GM12878 (cell line): ENCODE results near the gene CRAMP1. TPM values are rescaled to one million over a fixed set of nuclear protein-coding genes. Genes with fewer than 3 reads are reported as not detected.
A peak's percentile ranks its signal among the peaks of the same experiment; 100 is the strongest.

Source experiments
- ATAC-seq: fragments of 200-7000 bp; cut with Tn5 transposase; 3 replicates; pipeline ENCODE4 v1.9.1; 2020; ENCODE audit warnings: mild to moderate bottlenecking, moderate library complexity
- BruUV-seq: library from RNA; stranded (reverse); fragments of 400-500 nt; replicated peaks from 2 replicates; lab custom pipeline; 2021; lab: Mats Ljungman, UMichigan
- CTCF ChIA-PET: fragments of 300-600 bp; sonication (Branson Sonifier 250); formaldehyde crosslinking; extraction: SDS; loops from one replicate; lab custom pipeline; 2021; ENCODE audit warnings: inconsistent platforms; lab: Yijun Ruan, JAX
- POLR2A ChIA-PET: fragments of 350-600 bp; formaldehyde crosslinking; extraction: SDS; loops from one replicate; lab custom pipeline; 2021; ENCODE audit warnings: inconsistent platforms; lab: Charles Lee
- RAD21 ChIA-PET: fragments of 300-600 bp; sonication (Branson Sonifier 250); formaldehyde crosslinking; loops from one replicate; lab custom pipeline; 2023; ENCODE audit warnings: antibody characterized with exemption; ENCODE audit not compliant: unreplicated experiment; lab: Charles Lee
- SMC1A ChIA-PET: fragments of 300-600 bp; sonication (Branson Sonifier 250); formaldehyde crosslinking; loops from one replicate; lab custom pipeline; 2023; ENCODE audit not compliant: unreplicated experiment, uncharacterized antibody; lab: Charles Lee
- DNase-seq: peaks from one replicate; pipeline ENCODE4 v3.0.0-alpha.2; 2011; ENCODE audit warnings: low read depth, low spot score
- FAIRE-seq: peaks from 3 replicates; lab custom pipeline; 2011; peaks lifted over from hg19 to GRCh38; lab: Jason Lieb, UNC
- H2AFZ ChIP-seq: 2 replicates; pipeline ENCODE4 v1.6.0; 2011; ENCODE audit warnings: low read depth, low read length, control low read depth; ENCODE audit not compliant: control insufficient read depth
- H3K27ac ChIP-seq: 2 replicates; pipeline ENCODE4 v1.5.1; 2011; ENCODE audit warnings: control low read depth; ENCODE audit not compliant: control insufficient read depth, insufficient read depth
- H3K27me3 ChIP-seq, 2 experiments: replicated peaks in 1 of 2; 2 replicates each; pipeline versions ENCODE4 v1.6.0 to v1.6.1; 2011; ENCODE audit warnings: low read length in 1 of 2; ENCODE audit not compliant: control insufficient read depth in 2 of 2, insufficient read depth in 2 of 2
- H3K36me3 ChIP-seq, 2 experiments: 2 replicates each; pipeline ENCODE4 v1.5.1; 2011; ENCODE audit warnings: low read length in 1 of 2; ENCODE audit not compliant: control insufficient read depth in 2 of 2, insufficient read depth in 2 of 2
- H3K4me1 ChIP-seq: 2 replicates; pipeline ENCODE4 v1.6.1; 2011; ENCODE audit warnings: mild to moderate bottlenecking, low read length, moderate library complexity, mixed read lengths; ENCODE audit not compliant: control insufficient read depth, insufficient read depth
- H3K4me2 ChIP-seq: 2 replicates; pipeline ENCODE4 v1.6.0; 2011; ENCODE audit warnings: control low read depth; ENCODE audit not compliant: control insufficient read depth, insufficient read depth
- H3K4me3 ChIP-seq: fragments of 200-600 bp; sonication (generic); 2 replicates; pipeline ENCODE4 v1.5.1; 2016
- H3K79me2 ChIP-seq: 2 replicates; pipeline ENCODE4 v1.6.0; 2011; ENCODE audit warnings: low read length; ENCODE audit not compliant: control insufficient read depth, insufficient read depth
- H3K9ac ChIP-seq: 2 replicates; pipeline ENCODE4 v1.8.0; 2011; ENCODE audit warnings: low read length, control low read depth, mixed read lengths; ENCODE audit not compliant: control insufficient read depth, insufficient read depth
- H3K9me3 ChIP-seq: replicated peaks from 3 replicates; pipeline ENCODE4 v1.5.1; 2011; ENCODE audit warnings: mild to moderate bottlenecking, low read length; ENCODE audit not compliant: control insufficient read depth, insufficient read depth
- H4K20me1 ChIP-seq: 2 replicates; pipeline ENCODE4 v1.6.0; 2011; ENCODE audit not compliant: control insufficient read depth, insufficient read depth
- ATF7 ChIP-seq: fragments of 450-650 bp; IDR thresholded peaks from 2 replicates; pipeline ENCODE4 v1.6.1; 2016; ENCODE audit warnings: low read depth, mild to moderate bottlenecking
- BHLHE40 ChIP-seq, 2 experiments: fragments of 450-650 bp in 1 of 2; IDR thresholded peaks; 2 replicates each; pipeline ENCODE4 v1.6.1; 2011 to 2017; ENCODE audit warnings: low read depth in 2 of 2, borderline replicate concordance in 1 of 2, improper control_type of control experiment in 1 of 2, low read length in 1 of 2, mild to moderate bottlenecking in 1 of 2
- KDM1A ChIP-seq: fragments of 200-600 bp; sonication (generic); IDR thresholded peaks from 2 replicates; pipeline ENCODE4 v1.6.1; 2016; ENCODE audit warnings: borderline replicate concordance
- LARP7 ChIP-seq: fragments of 450-650 bp; IDR thresholded peaks from 2 replicates; pipeline ENCODE4 v1.6.1; 2017; ENCODE audit warnings: mild to moderate bottlenecking
- MEF2A ChIP-seq: IDR thresholded peaks from 2 replicates; pipeline ENCODE4 v1.6.1; 2011; ENCODE audit warnings: low read depth, mild to moderate bottlenecking, low read length, moderate library complexity; ENCODE audit not compliant: insufficient read depth
- RFX5 ChIP-seq: IDR thresholded peaks from 2 replicates; pipeline ENCODE4 v1.6.1; 2011; ENCODE audit warnings: low read depth, low read length, improper control_type of control experiment
- SMARCA5 ChIP-seq: fragments of 450-650 bp; IDR thresholded peaks from 2 replicates; pipeline ENCODE4 v1.6.1; 2017; ENCODE audit warnings: mild to moderate bottlenecking
- SMC3 ChIP-seq: IDR thresholded peaks from 2 replicates; pipeline ENCODE4 v1.6.1; 2011; ENCODE audit warnings: low read length, improper control_type of control experiment, borderline replicate concordance
- STAT3 ChIP-seq: IDR thresholded peaks from 2 replicates; pipeline ENCODE4 v1.6.1; 2011; ENCODE audit warnings: low read depth, low read length, improper control_type of control experiment
- TBL1XR1 ChIP-seq: IDR thresholded peaks from 2 replicates; pipeline ENCODE4 v1.6.1; 2012; ENCODE audit warnings: low read depth, low read length, improper control_type of control experiment
- ZNF384 ChIP-seq: IDR thresholded peaks from 2 replicates; pipeline ENCODE4 v1.6.1; 2012; ENCODE audit warnings: low read depth, mild to moderate bottlenecking, low read length, improper control_type of control experiment, borderline replicate concordance
- WGBS: methylation state at CpG from one replicate; pipeline ENCODE4 v1.1.6; 2016; ENCODE audit warnings: low lambda C conversion rate; ENCODE audit not compliant: insufficient replicate concordance, insufficient coverage; ENCODE audit errors: missing lambda C conversion rate; 5-methylcytosine and 5-hydroxymethylcytosine counted together
- in situ Hi-C: fragments of 300-500 bp; cut with MboI; formaldehyde crosslinking; loops from 9 replicates; pipeline ENCODE4 v1.14.3; 2018; ENCODE audit warnings: mixed read lengths
- intact Hi-C: fragments of 100-400 bp; cut with micrococcal nuclease; formaldehyde crosslinking; loops from one replicate; pipeline ENCODE4 v1.14.2; 2022; ENCODE audit not compliant: unreplicated experiment
- polyA plus RNA-seq, 11 experiments: library from polyadenylated mRNA; depleted of rRNA in 4 of 11; unstranded in 6 of 11; stranded (reverse) in 5 of 11; fragments of >200 nt; fragmentation: Nextera tagmentation in 4 of 11; fragmentation: Illumina TruSeq in 1 of 11; extraction: Ambion mirVana in 4 of 11; extraction: Trizol in 1 of 11; gene quantifications; 1 replicate in 1 of 11; 2 replicates in 10 of 11; pipeline versions ENCODE4 v1.2.1 to v1.2.3, GENCODE V29; 2011 to 2016; ENCODE audit warnings: inconsistent platforms in 2 of 11, missing spikeins in 2 of 11, low read depth in 1 of 11
- total RNA-seq, 4 experiments: library from RNA; depleted of rRNA in 3 of 4; stranded (reverse); fragments of >200 nt in 3 of 4; fragmentation: Illumina TruSeq in 1 of 4; extraction: Trizol in 1 of 4; gene quantifications; 2 replicates each; pipeline versions ENCODE4 v1.2.1 to v1.2.3, GENCODE V29; 2013 to 2021
- TF ChIP-seq, protein P1 (sequence below): fragments of 450-650 bp; IDR thresholded peaks from 2 replicates; pipeline ENCODE4 v1.6.1; 2016; ENCODE audit warnings: mild to moderate bottlenecking
- TF ChIP-seq, protein P2 (sequence below): fragments of 450-650 bp; IDR thresholded peaks from 2 replicates; pipeline ENCODE4 v1.6.1; 2017; ENCODE audit warnings: antibody characterized with exemption, mild to moderate bottlenecking, moderate library complexity
- TF ChIP-seq, protein P3 (sequence below): fragments of 450-650 bp; IDR thresholded peaks from 2 replicates; pipeline ENCODE4 v1.6.1; 2018; ENCODE audit warnings: mild to moderate bottlenecking, low read depth, moderate library complexity; ENCODE audit not compliant: partially characterized antibody

The CRAMP1 gene
- total and polyA plus RNA-seq, 10 of the 15 experiments (the other 5 are each of a cell fraction or from before 2014, with no cell fraction given), result 0.37 to 9.8 (median 3.9) TPM

DNA sequence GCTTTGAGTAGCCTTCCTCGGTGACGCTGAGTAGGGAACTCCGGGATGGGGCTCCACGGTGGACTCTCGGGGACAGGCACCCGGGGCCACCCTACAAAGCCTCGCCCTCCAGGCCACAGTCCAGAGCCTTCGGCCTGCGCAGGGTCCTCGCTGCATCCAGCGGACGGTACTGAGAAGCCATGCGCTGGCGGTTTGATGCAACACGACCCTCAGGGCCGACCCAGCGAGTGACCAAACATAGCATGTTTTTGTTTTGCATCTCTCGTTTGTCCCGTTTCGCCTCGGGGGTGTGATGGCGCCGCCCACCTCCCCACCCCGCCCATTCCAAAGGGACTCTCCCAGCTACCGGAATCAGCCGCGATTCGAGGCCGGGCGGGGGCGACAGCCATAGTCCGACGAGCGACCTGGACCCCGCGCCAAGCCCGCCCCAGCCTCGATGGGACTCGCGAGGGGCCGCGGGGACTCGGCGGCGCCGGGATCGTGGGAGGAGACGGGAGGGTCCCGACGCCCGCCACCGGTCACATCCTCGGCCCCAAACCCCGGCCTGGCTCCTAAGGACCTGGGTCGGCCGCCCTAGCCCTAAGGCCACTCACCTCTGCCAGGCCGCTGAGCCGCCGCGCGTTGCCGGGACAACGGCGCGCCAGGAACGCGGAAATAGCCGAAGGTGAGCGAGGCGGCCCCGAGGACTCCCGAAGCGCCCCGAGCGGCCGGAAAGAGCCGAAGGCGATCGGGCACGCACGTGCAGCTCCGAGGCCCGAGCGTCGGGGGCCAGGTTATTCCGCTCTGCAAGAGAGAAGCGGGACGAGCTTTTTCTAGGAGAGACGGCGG is 1.9 kb upstream of the CRAMP1 start:
- Histone ChIP-seq H3K9me3 (no peaks in the 10 kb centered on the region), H3K9ac (peak overlapping the region; percentile 44), H3K4me1 (peaks cover 19% of the 10 kb centered on the region), H4K20me1 (no peaks in the 10 kb centered on the region; the same call in 1 of the 2 replicates), H3K79me2 (peaks cover 6% of the 10 kb centered on the region), H3K27me3 (peaks cover 0 to 4% of the 10 kb centered on the region in 2 experiments; a peak in 1 of 4 replicates), H3K4me3 (peak overlapping the region; percentile 71), H2AFZ (peak overlapping the region; percentile 92), H3K4me2 (peak overlapping the region; percentile 92), H3K36me3 (peaks cover 2 to 3% of the 10 kb centered on the region in 2 experiments; a peak in 2 of 4 replicates), H3K27ac (no peak overlapping the region)
- SMC1A ChIA-PET, result interaction anchor here (1.2 kb wide), 1 partner anchor 9 kb away, joined by 3 read pairs; no protein-coding TSS in a partner anchor
- BruUV-seq, result no TSS peak
- peak; percentile 41 for DNase-seq
- in situ Hi-C loops, result no loop called here
- RAD21 ChIA-PET, result interaction anchor here (0.8 kb wide), 2 partner anchors 96 to 202 kb away, joined by 3 read pairs; partner anchors contain the start of gene MAPK8IP3
- peak; percentile 82 for ATAC-seq
- intact Hi-C loops, result loop anchor here (5.0 kb wide), 2 partner anchors 67 to 188 kb away; partner anchors contain the start of genes JPT2 and UQCC4
- FAIRE-seq, result peak; percentile 13
- 8% methylated on average over 78 of the region's 90 CpGs for WGBS
- POLR2A ChIA-PET, result interaction anchor here (0.6 to 1.9 kb wide), 3 partner anchors 10 to 137 kb away, joined by 3 to 13 read pairs (median 8); partner anchors contain the start of gene MAPK8IP3
- CTCF ChIA-PET, result no interaction called here
- TF ChIP-seq SMARCA5 (no peak), STAT3 (no peak), MEF2A (no peak), TBL1XR1 (0 out of 2 replicates have a peak, but pooled peaks have one; percentile 47), RFX5 (no peak), ATF7 (no peak), SMC3 (no peak), ZNF384 (no peak), BHLHE40 (IDR thresholded peaks at IDR 0.05; ENCODE audit: borderline replicate concordance in 1 of 2, low read depth in 2 of 2, low read length in 1 of 2) (peak; percentile 100), LARP7 (no peak; the same call in 1 of the 2 replicates), KDM1A (no peak)
- TF ChIP-seq, protein P1, sequence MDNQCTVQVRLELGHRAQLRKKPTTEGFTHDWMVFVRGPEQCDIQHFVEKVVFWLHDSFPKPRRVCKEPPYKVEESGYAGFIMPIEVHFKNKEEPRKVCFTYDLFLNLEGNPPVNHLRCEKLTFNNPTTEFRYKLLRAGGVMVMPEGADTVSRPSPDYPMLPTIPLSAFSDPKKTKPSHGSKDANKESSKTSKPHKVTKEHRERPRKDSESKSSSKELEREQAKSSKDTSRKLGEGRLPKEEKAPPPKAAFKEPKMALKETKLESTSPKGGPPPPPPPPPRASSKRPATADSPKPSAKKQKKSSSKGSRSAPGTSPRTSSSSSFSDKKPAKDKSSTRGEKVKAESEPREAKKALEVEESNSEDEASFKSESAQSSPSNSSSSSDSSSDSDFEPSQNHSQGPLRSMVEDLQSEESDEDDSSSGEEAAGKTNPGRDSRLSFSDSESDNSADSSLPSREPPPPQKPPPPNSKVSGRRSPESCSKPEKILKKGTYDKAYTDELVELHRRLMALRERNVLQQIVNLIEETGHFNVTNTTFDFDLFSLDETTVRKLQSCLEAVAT, result no peak
- TF ChIP-seq, protein P2, sequence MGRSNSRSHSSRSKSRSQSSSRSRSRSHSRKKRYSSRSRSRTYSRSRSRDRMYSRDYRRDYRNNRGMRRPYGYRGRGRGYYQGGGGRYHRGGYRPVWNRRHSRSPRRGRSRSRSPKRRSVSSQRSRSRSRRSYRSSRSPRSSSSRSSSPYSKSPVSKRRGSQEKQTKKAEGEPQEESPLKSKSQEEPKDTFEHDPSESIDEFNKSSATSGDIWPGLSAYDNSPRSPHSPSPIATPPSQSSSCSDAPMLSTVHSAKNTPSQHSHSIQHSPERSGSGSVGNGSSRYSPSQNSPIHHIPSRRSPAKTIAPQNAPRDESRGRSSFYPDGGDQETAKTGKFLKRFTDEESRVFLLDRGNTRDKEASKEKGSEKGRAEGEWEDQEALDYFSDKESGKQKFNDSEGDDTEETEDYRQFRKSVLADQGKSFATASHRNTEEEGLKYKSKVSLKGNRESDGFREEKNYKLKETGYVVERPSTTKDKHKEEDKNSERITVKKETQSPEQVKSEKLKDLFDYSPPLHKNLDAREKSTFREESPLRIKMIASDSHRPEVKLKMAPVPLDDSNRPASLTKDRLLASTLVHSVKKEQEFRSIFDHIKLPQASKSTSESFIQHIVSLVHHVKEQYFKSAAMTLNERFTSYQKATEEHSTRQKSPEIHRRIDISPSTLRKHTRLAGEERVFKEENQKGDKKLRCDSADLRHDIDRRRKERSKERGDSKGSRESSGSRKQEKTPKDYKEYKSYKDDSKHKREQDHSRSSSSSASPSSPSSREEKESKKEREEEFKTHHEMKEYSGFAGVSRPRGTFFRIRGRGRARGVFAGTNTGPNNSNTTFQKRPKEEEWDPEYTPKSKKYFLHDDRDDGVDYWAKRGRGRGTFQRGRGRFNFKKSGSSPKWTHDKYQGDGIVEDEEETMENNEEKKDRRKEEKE, result no peak
- TF ChIP-seq, protein P3, sequence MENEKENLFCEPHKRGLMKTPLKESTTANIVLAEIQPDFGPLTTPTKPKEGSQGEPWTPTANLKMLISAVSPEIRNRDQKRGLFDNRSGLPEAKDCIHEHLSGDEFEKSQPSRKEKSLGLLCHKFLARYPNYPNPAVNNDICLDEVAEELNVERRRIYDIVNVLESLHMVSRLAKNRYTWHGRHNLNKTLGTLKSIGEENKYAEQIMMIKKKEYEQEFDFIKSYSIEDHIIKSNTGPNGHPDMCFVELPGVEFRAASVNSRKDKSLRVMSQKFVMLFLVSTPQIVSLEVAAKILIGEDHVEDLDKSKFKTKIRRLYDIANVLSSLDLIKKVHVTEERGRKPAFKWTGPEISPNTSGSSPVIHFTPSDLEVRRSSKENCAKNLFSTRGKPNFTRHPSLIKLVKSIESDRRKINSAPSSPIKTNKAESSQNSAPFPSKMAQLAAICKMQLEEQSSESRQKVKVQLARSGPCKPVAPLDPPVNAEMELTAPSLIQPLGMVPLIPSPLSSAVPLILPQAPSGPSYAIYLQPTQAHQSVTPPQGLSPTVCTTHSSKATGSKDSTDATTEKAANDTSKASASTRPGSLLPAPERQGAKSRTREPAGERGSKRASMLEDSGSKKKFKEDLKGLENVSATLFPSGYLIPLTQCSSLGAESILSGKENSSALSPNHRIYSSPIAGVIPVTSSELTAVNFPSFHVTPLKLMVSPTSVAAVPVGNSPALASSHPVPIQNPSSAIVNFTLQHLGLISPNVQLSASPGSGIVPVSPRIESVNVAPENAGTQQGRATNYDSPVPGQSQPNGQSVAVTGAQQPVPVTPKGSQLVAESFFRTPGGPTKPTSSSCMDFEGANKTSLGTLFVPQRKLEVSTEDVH, result no peak
